ENCODE data around the gene CUEDC1. TPM values are rescaled to one million over a fixed set of nuclear protein-coding genes. Genes with fewer than 3 reads are reported as not detected.

Gene CUEDC1
- total and polyA plus RNA-seq, 2 of the 4 experiments (the other 2 are of a cell fraction), result 4.1 to 21.2 TPM

GRCh38 chr17:57954397-57955182, 622 bp downstream of the CUEDC1 start:
- Histone ChIP-seq H2AK5ac (ENCODE audit: low read depth, low read length) (0 out of 2 replicates have a peak overlapping the region, but pooled peaks have one; percentile 85), H2BK5ac (ENCODE audit: low read depth, low read length, poor library complexity, severe bottlenecking) (peak overlapping the region; percentile 89), H2AK9ac (replicated peaks; ENCODE audit: low read depth, low read length, poor library complexity) (peak overlapping the region; percentile 70), H4K5ac (ENCODE audit: low read depth, low read length) (peak overlapping the region; percentile 48), H3K4me1 (ENCODE audit: control insufficient read depth, insufficient read depth, low read length) (peaks cover 29% of the 10 kb centered on the region), H2BK15ac (ENCODE audit: low read depth, low read length) (peak overlapping the region; percentile 86), H4K91ac (ENCODE audit: insufficient read depth, low read depth, low read length) (peak overlapping the region; percentile 94), H4K20me1 (ENCODE audit: insufficient read depth, low read length) (no peaks in the 10 kb centered on the region), H3K4ac (ENCODE audit: low read depth, low read length) (peak overlapping the region; percentile 92), H3K56ac (ENCODE audit: extremely low read depth, insufficient read depth, low read length) (peak overlapping the region; percentile 97), H3K23ac (ENCODE audit: low read depth, low read length) (peak overlapping the region; percentile 92), H2BK20ac (ENCODE audit: low read depth, low read length) (no peak overlapping the region; the same call in 1 of the 2 replicates), H3K18ac (ENCODE audit: low read depth, low read length) (peak overlapping the region; percentile 40; the same call in 1 of the 2 replicates), H3K27ac (ENCODE audit: insufficient read depth, low read length) (peak overlapping the region; percentile 79), H3K27me3 (ENCODE audit: control insufficient read depth, insufficient read depth, low read length) (no peaks in the 10 kb centered on the region), H3K4me2 (ENCODE audit: low read depth, low read length) (peak overlapping the region; percentile 87), H4K8ac (ENCODE audit: low read depth in 2 of 2, low read length in 2 of 2) (peak overlapping the region; percentile 82 to 83), H3K36me3 (ENCODE audit: control insufficient read depth, insufficient read depth, low read length) (no peaks in the 10 kb centered on the region), H3K79me1 (ENCODE audit: low read depth in 1 of 2, low read length in 2 of 2) (peaks cover 22 to 50% of the 10 kb centered on the region in 2 experiments), H3K9ac (ENCODE audit: low read depth, low read length) (peak overlapping the region; percentile 66), H3K9me3 (ENCODE audit: control insufficient read depth, insufficient read depth, low read length) (no peaks in the 10 kb centered on the region), H2AFZ (replicated peaks; ENCODE audit: low read length, poor library complexity) (peak overlapping the region; percentile 92), H2BK120ac (ENCODE audit: low read depth, low read length) (peak overlapping the region; percentile 84), H3K9me1 (ENCODE audit: insufficient read depth, low read length) (peaks cover 23% of the 10 kb centered on the region), H3K4me3 (ENCODE audit: insufficient read depth, low read depth, low read length) (peak overlapping the region; percentile 93), H3K14ac (replicated peaks; ENCODE audit: low read depth, low read length) (peak overlapping the region; percentile 96)
- TF ChIP-seq MXI1 (IDR thresholded peaks at IDR 0.05; ENCODE audit: borderline replicate concordance, low read depth, low read length) (0 out of 2 replicates have a peak, but pooled peaks have one; percentile 42), SMC3 (IDR thresholded peaks at IDR 0.05; ENCODE audit: low read depth, low read length) (no peak), ELK1 (IDR thresholded peaks at IDR 0.05; ENCODE audit: borderline replicate concordance, low read depth, low read length) (no peak), CEBPB (IDR thresholded peaks at IDR 0.05; ENCODE audit: low read depth, low read length) (no peak), MAZ (IDR thresholded peaks at IDR 0.05; ENCODE audit: borderline replicate concordance, low read depth, low read length) (peak; percentile 60; the same call in 1 of the 2 replicates), FOS (IDR thresholded peaks at IDR 0.05; ENCODE audit: low read depth, low read length) (no peak)
- TF ChIP-seq, protein P1, sequence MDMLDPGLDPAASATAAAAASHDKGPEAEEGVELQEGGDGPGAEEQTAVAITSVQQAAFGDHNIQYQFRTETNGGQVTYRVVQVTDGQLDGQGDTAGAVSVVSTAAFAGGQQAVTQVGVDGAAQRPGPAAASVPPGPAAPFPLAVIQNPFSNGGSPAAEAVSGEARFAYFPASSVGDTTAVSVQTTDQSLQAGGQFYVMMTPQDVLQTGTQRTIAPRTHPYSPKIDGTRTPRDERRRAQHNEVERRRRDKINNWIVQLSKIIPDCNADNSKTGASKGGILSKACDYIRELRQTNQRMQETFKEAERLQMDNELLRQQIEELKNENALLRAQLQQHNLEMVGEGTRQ (IDR thresholded peaks at IDR 0.05; ENCODE audit: low read depth, low read length), result no peak
- ChIA-PET CTCF (interaction anchor here (0.5 to 1.6 kb wide), 6 partner anchors 20 to 98 kb away, joined by 3 to 5 read pairs (median 3); no protein-coding TSS in a partner anchor), POLR2A (ENCODE audit: unreplicated experiment) (interaction anchor here (0.6 to 2.5 kb wide), 6 partner anchors 31 to 98 kb away, joined by 3 to 15 read pairs (median 3); partner anchors contain the start of gene SRSF1)
- dilution Hi-C loops (cut with HindIII; ENCODE audit: low sequenced_read_pairs, unreplicated experiment) (no loop called here), in situ Hi-C loops (cut with MboI; ENCODE audit: low sequenced_read_pairs) (no loop called here), intact Hi-C loops (cut with micrococcal nuclease) (loop anchor here (2.0 kb wide), 1 partner anchor 80 kb away; no protein-coding TSS in a partner anchor)
- peak; percentile 64 for ATAC-seq (ENCODE audit: low read depth)
- WGBS, 2 experiments (ENCODE audit: extremely low coverage in 2 of 2, insufficient read length in 1 of 2), result 1% methylated on average over 47 of the region's 85 CpGs; no CpG with 5 or more reads in 1 of the 2 experiments
- BruUV-seq (replicated peaks), result no TSS peak
- DNase-seq, result peak; percentile 46

All from IMR-90 (cell line).